ENCODE measurements around the gene TMEM191B.
"Not testable (repeated sequence)": the region's sequence is repeated elsewhere in the genome, so short reads cannot be mapped to it uniquely, and the experiment has no call there.

DNA sequence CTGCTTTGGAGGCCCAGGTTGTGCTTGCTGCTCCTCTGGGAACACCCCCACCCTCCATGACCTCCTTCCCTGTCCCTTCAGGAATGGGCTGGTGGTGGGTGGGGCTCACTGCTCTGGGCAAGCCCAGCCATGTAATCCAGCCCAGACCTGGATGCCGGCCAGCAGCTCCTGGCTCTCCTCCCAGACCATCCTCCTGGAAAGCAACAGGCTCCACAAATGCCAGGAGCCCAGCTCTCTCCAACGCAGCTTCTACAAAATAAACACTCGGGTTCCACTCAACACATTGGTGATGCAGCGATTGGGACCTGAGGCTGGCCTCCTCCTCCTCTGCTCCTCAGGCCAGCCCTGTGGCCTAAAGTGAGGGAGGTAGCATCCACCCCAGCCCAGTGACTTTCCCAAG is 30.9 kb downstream of the TMEM191B start:
- not testable (repeated sequence) for TF ChIP-seq CTCF (conservative IDR thresholded peaks at IDR 0.05; ENCODE audit: low read length); EZH2phosphoT487 (IDR thresholded peaks at IDR 0.05; ENCODE audit: borderline replicate concordance, low read depth, low read length)
